GM18505 (cell line): ENCODE measurements around the gene SDK1.

ENCODE experiments used
- ATAC-seq: cut with Tn5 transposase; IDR thresholded peaks from one replicate; pipeline ENCODE4 v1.9.1; 2021; ENCODE audit not compliant: unreplicated experiment
- POLR2A ChIP-seq: IDR thresholded peaks from 4 replicates; pipeline ENCODE4 v1.6.1; 2011; ENCODE audit warnings: borderline replicate concordance; ENCODE audit not compliant: insufficient read depth, insufficient read length; ENCODE audit errors: extremely low read depth

The SDK1 gene

DNA sequence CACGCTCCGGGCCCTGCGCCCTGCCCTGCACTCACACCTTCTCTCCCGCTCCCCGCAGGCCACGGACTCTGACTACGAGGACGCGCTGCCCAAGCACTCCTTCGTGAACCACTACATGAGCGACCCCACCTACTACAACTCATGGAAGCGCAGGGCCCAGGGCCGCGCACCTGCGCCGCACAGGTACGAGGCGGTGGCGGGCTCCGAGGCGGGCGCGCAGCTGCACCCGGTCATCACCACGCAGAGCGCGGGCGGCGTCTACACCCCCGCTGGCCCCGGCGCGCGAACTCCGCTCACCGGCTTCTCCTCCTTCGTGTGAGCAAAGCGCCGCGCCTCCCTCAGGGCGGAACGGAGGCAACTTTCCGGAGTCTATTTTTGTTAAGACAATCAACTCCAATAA lies 964.0 kb downstream of the SDK1 start:
- no peak for ATAC-seq
- TF ChIP-seq POLR2A, result no peak

DNA sequence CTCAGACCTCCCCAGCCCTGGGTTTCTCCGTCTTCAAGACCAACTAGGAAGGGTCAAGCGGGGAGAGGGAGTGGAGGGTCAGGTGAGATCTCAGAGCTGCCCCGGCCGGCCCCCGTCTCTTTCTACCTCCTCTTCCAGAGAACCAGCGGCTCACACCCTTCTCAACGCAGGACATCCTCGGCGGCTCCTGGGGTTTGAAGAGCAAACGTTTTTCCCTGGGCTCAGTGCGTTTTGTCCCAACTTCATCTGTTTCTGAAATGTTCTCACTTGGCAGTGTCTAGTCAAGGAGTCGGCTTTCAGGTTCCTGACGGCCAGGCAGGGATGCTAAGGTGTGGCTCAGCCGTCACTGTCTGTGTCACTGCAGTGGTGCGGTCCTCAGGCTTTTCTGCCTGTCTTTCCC lies 964.6 kb downstream of the SDK1 start:
- ATAC-seq, result no peak

DNA sequence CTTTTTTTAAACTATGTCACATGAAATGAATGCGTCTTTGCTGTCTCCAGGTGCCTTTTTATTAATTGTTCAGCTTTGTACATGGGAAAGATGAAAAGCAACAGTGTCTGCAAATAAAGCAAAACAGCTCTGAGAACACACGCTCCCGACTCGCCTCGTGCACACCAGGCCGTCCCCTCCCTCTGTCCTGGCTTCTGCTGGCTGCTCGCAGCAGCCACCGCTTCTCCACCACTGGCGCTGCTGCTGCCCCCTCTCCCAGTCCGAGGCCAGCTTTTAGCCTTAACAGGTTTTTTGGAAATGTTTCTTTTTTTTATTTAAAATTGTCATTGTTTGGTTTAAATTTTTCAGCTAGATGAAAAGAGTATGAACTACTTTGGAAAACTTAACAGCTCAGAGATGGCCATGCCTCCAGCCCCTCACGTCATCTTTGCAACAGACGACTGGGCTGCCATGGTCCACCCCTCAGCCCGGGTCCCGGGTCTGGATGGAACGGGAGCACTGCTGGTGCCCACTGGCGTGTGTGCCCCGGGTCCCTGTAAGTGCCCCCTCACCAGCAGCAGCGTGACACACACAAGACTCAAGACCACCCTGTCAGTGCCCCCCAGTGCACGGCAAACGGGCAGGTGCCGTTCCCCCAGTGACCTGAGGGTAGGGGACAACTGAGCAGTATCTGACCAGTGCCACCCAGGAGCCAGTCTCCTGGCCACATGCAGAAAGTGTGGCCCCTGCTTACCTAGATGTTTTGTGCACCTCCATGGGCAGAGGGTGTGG lies 965.4 kb downstream of the SDK1 start:
- no peak for ATAC-seq
- no peak for TF ChIP-seq POLR2A

More for the DNA sequence above, 964.6 kb downstream of the SDK1 start:
- no peak for TF ChIP-seq POLR2A

DNA sequence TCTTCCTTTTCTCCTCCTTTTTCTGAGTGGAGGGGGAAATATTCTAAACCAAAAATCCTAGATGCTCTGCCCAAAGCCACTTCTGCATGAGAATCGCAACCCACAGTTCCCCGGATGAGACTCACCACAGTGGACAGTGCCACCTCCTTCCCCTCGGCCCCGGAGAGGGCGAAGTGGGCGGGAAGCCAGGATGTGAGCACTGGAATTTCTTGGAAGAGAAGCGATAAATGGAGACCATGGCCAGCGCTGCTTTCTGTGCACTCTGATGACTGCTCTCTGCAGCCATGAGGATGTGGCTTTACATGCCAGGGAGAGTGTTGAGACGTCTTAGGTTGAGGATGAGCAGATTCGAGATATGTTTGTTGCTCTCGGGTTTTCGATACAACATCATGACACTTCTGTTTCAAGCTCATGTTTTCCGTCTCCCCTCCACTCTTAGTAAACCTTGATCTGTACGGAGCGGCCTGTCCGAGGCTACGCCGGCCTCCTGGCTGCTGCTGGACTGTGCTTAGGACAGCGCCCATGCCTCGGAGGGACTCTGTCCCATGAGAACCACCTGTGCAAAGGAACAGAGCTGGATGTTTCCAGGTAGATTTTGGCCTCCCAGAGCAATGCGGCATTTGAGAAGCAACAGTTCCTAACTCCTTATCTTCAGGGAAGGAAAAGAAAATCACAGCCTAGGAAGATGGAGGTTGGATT lies 966.4 kb downstream of the SDK1 start:
- ATAC-seq, result no peak
- no peak for TF ChIP-seq POLR2A

DNA sequence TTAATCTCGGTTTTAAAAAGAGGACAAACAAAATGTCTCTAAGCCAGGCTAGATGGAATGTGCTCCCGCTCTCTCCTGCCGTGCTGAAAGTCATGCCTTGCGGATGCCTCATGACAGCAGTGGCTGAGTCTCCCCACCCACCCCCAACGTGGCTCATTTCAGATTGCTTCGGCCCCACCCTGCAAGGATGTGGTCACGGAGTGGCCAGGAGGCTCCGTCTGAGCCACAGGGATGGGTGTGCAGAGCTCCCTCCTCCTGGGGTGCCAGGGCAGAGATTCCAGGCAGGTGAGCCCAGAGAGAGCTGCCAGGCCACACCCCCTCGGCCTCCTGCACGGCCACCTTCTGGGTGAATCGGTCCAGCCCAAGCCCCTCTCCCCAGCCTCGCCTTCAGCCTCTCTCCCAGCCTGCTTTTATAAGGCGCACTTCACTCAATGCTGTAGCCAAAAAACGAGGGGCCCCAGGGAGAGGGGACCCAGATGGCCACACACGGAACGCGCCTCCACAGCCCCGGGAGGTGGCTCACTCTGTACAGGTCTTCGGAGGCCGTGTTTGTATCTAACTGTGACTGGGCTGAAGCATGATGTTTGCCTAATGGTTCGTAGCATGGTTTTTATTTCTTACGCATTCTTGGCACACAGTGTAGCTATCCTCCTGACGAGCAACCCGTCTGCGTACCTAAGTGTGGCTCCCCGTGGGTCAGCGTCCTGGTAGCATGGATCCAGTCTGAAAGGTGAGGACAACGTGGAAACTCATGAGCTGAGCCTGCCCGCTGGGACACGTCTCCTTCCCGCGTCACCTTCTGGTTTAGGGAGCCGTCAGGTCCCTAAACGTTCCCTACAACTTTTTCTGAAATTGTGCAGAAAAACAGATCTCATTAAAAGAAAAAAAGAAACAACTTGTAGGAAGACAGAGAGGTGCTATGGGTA lies 967.3 kb downstream of the SDK1 start:
- no peak for ATAC-seq
- TF ChIP-seq POLR2A, result no peak

DNA sequence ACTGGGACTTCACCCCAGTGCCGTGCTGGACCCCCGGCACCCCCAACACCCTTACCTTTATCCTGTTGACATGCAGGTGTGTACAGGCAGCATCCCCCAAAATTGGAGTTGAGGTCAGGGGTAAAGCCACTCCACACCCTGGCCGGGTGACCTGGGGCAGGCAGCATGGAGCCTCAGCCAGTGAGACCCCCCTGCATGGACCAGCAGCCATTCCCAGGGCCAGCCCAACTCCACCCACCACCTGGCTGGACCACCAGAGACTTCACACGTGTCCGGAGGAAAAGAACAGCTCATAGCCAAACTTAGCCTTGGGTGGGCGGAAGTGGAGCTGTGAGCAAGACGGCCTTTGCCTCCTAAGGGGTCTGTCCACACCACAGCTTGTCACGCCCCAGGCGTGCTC lies 968.0 kb downstream of the SDK1 start:
- ATAC-seq, result no peak
- no peak for TF ChIP-seq POLR2A

DNA sequence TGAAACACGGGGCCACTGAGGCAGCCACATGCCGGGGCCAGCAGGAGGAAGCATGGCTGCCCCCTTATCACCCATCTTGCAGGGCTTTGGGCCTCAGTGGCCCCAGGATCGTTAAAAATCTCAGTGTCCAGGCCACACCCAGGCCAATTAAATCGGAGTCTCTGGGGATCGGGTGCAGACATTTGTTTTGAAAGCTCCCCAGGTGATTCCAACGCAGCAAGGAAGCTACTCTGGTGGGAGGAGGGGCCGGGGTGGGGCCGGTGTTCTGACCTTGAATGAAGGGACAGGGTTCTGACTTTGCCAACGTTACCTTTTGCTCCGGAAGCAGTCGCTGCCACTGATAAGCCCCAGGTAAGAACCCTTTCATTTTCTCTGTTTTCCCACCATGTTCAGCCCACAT lies 968.7 kb downstream of the SDK1 start:
- no peak for ATAC-seq
- no peak for TF ChIP-seq POLR2A

DNA sequence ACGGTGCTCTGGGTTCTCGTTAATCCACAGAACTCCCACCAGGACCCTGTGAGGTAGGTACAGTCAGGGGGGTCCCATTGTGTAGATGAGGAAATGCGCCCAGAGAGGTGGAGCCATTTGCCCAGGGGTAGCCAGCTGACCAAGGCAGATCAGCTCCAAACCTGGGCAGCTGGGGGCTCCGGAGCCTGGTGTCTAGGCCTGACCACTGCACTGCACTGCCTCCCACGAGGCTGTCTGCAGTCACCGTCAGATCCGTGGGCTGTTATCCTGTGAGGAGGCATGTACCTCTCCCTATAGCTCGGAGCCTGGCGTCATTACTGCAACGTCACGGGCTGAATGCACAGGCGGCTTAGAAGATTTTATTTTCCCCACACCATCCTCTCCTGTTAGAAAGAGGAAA lies 969.2 kb downstream of the SDK1 start:
- TF ChIP-seq POLR2A, result no peak
- ATAC-seq, result no peak

DNA sequence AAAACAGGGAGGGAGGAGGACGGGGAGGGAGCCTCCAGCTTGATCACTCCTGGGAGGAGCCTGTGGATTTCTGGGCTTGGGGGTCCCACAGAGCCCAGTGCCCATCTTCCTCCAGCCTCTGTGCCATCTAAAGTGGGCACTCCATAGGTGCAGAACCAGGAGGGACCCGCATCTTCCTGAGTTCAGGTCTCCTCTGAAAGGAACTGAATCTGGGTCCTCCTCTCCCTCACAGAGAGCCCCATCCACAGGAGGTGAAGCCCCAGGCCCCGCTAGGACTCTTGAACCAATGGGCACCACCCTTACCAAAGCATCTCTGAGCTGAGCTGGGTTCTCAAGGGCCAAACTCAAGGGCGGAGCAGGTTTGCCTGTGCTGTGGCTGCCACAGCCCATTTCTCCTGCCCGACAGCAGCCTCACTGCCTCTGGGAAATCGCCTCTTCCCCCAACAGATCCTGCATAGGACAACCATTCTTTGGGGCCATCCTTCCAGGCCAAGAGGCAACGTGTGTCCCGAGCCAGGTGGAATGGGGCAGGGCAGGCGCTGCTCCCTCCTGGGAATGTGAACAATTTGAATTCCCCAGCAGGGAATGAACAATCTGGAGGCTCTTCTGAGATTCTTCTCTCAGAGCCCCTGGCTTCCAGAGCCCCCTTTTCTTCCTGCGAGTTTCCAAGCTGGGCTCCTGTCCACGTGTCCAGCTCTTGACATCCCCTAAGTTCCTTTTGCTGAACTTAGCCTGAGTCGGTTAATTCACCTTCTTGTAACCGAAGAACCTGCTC lies 970.1 kb downstream of the SDK1 start:
- no peak for ATAC-seq

DNA sequence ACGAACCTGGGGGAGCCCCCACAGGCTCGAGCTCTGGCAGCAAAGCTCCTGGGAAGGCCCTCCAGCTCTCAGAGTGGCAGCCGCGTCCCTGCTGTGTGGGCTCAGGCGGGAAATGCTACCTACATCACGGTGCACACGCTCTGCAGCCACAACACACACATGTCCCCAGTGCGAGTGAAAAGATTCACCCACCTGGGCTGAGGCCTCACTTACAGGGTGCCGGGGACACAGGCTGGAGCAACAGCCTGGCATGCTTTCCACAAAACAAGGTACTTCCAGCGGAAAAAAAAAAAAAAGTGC lies 970.6 kb downstream of the SDK1 start:
- TF ChIP-seq POLR2A, result no peak
- no peak for ATAC-seq

More for the DNA sequence above, 970.1 kb downstream of the SDK1 start:
- TF ChIP-seq POLR2A, result no peak

DNA sequence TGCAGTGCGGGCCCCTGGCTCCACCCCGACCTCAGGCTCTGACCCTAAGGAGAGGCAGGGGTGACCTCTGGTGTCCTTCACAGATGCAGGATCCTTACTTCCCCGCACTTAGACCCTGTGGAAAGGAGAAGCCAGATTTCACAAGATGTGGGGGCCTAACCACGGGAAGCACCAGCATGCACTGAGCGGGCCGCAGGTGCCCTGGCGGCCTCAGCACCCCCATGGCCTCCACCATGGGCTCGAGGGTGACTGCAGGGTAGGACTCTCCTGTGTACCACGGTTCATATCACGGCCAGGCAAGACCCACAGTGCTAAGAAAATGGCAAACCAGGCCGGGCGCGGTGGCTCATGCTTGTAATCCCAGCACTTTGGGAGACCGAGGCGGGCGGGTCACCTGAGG lies 971.1 kb downstream of the SDK1 start:
- ATAC-seq, result no peak
- no peak for TF ChIP-seq POLR2A

DNA sequence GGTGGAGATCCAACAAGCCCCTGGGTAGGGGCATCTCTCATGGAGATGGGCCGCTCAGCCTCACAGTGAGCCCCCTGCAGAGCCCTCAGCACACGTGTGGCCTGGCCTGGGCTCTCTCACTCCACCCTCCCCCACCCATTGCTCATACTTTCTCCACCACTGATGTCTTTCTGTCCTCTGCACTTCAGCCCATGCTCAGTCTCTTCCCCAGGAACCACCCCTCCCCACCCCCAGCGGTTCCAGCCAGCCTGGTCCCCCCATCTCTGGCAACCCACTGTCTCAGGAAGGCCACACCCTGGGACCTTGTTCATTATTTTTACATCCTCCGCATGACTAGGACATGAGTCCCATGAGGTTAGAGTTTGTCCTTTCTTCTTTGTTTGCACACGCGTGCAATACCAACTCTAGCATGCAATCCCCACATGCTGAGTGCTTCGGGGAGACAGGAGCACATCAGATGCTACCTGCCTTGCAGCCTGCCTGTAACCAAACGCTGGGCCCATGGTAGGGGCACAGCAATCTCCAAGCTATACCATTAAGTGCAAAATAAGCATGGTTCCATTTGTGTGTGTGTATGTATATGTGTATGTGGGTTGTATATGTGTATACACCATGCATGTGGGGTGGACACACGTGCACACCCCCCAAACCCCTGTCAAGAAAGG lies 972.6 kb downstream of the SDK1 start:
- no peak for ATAC-seq
- no peak for TF ChIP-seq POLR2A
